Pancreas (tissue), 10 donors: ENCODE data around the gene ABCB8. TPM values are rescaled to one million over a fixed set of nuclear protein-coding genes. Genes with fewer than 3 reads are reported as not detected.

Experiments
- ATAC-seq, 4 donors: fragments of 200-7000 bp; cut with Tn5 transposase; one replicate each; pipeline versions ENCODE4 v1.8.0 to v1.9.1; 2020; ENCODE audit warnings: mild to moderate bottlenecking in 4 of 4, moderate library complexity in 4 of 4
- DNase-seq, 6 donors: peaks; one replicate each; pipeline ENCODE4 v3.0.0-alpha.2; 2020
- FAIRE-seq: peaks from 2 replicates; lab custom pipeline; 2012; peaks lifted over from hg19 to GRCh38; lab: Jason Lieb, UNC
- H3K27ac ChIP-seq, 4 donors: fragments of 200-600 bp; sonication (generic); 1 replicate in 3 of 4; 2 replicates in 1 of 4; pipeline versions ENCODE4 v1.5.0 to v1.8.0; 2020
- H3K27me3 ChIP-seq, 4 donors: fragments of 200-600 bp; one replicate each; pipeline ENCODE4 v1.8.0; 2021
- H3K36me3 ChIP-seq, 3 donors: fragments of 200-600 bp; sonication (generic) in 1 of 3; one replicate each; pipeline versions ENCODE4 v1.5.0 to v1.8.0; 2020 to 2021
- H3K4me1 ChIP-seq, 3 donors: fragments of 200-600 bp; one replicate each; pipeline ENCODE4 v1.8.0; 2021
- H3K4me3 ChIP-seq, 4 donors: fragments of 200-600 bp; sonication (generic) in 2 of 4; one replicate each; pipeline versions ENCODE4 v1.5.0 to v1.8.0; 2020 to 2021
- H3K9me3 ChIP-seq, 4 donors: fragments of 200-600 bp; one replicate each; pipeline ENCODE4 v1.8.0; 2021
- WGBS, 2 donors: extraction: QIAGEN DNeasy Blood & Tissue Kit; methylation state at CpG; one replicate each; pipeline ENCODE4 v1.1.7; 2013; 5-methylcytosine and 5-hydroxymethylcytosine counted together
- intact Hi-C, 3 donors: fragments of 100-400 bp; cut with DNase I; formaldehyde crosslinking; loops; one replicate each; pipeline versions ENCODE4 v1.11.1 to v1.14.2; 2022
- polyA plus RNA-seq, 2 donors: library from polyadenylated mRNA; stranded (reverse); fragments of 200-250 nt; gene quantifications; one replicate each; pipeline ENCODE4 v1.2.3, GENCODE V29; 2013
- total RNA-seq, 6 donors: library from RNA; stranded (reverse); fragmentation: NEBNext Ultra II Directional in 4 of 6; extraction: Animal tissue kit (Norgen Biotek cat#: 25700) in 4 of 6; gene quantifications; one replicate each; pipeline versions ENCODE4 v1.2.1 to v1.2.4, GENCODE V29; 2021 to 2023
- TF ChIP-seq, protein P1 (sequence below), 4 donors: fragments of 200-600 bp; sonication (generic) in 3 of 4; IDR thresholded peaks; one replicate each; pipeline versions ENCODE4 v1.5.0 to v1.8.0; 2021; ENCODE audit warnings: antibody characterized with exemption in 4 of 4
- donor health status: healthy with polysubstance abuse.
- donor health status: DM: no; HTN: no; CAD: no; lungs with moderate emphysema.
- donor health status: DM: no; HTN: no; CAD: no.
- donor health status: control.
- donor health status: control.
- donor health status: Bipolar disorder and iron deficiency.
- donor health status: DM: yes; HTN: yes; CAD: no.
- donor health status: DM: no; HTN: no; CAD: no.
- donor health status: DM: no; HTN: no; CAD: no.
- donor health status: DM: yes; HTN: yes; CAD: no.

Gene ABCB8
- total and polyA plus RNA-seq, 8 donors, result 6.1 to 29.0 (median 12.7) TPM

DNA sequence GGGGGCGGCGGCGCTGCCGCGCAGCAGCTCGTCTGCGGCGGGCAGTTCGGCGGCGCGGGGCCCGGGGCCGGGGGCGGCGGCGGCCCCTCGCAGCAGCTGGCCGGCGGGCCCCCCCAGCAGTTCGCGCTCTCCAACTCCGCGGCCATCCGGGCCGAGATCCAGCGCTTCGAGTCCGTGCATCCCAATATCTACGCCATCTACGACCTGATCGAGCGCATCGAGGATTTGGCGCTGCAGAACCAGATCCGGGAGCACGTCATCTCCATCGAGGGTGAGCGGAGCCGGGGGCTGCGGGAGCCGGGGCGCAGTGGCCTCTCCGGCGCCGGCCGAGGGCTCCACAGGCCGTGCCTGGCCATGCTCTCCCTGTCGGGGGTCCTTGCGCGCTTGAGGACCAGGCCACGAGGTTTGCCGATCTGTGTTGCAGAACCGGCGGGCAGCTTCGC lies 58.6 kb downstream of the ABCB8 start:
- whole genome bisulfite sequencing, 2 donors, result 0% methylated on average over 43 to 54 of the region's 56 CpGs
- Histone ChIP-seq H3K36me3 (no peaks in the 10 kb centered on the region), H3K9me3 (no peaks in the 10 kb centered on the region), H3K27me3 (no peaks in the 10 kb centered on the region), H3K4me3 (peak overlapping the region; percentile 74 to 79 (median 76)), H3K27ac (peak overlapping the region; percentile 76 to 85 (median 81)), H3K4me1 (peaks cover 23 to 42% (median 25%) of the 10 kb centered on the region in 3 donors)
- peak in 3 of 6 donors; percentile 51 to 73 (median 61) for DNase-seq
- ATAC-seq, result no peak
- FAIRE-seq, result no peak
- TF ChIP-seq, protein P1, sequence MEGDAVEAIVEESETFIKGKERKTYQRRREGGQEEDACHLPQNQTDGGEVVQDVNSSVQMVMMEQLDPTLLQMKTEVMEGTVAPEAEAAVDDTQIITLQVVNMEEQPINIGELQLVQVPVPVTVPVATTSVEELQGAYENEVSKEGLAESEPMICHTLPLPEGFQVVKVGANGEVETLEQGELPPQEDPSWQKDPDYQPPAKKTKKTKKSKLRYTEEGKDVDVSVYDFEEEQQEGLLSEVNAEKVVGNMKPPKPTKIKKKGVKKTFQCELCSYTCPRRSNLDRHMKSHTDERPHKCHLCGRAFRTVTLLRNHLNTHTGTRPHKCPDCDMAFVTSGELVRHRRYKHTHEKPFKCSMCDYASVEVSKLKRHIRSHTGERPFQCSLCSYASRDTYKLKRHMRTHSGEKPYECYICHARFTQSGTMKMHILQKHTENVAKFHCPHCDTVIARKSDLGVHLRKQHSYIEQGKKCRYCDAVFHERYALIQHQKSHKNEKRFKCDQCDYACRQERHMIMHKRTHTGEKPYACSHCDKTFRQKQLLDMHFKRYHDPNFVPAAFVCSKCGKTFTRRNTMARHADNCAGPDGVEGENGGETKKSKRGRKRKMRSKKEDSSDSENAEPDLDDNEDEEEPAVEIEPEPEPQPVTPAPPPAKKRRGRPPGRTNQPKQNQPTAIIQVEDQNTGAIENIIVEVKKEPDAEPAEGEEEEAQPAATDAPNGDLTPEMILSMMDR (IDR thresholded peaks at IDR 0.05), result no peak
- intact Hi-C loops, result no loop called here

DNA sequence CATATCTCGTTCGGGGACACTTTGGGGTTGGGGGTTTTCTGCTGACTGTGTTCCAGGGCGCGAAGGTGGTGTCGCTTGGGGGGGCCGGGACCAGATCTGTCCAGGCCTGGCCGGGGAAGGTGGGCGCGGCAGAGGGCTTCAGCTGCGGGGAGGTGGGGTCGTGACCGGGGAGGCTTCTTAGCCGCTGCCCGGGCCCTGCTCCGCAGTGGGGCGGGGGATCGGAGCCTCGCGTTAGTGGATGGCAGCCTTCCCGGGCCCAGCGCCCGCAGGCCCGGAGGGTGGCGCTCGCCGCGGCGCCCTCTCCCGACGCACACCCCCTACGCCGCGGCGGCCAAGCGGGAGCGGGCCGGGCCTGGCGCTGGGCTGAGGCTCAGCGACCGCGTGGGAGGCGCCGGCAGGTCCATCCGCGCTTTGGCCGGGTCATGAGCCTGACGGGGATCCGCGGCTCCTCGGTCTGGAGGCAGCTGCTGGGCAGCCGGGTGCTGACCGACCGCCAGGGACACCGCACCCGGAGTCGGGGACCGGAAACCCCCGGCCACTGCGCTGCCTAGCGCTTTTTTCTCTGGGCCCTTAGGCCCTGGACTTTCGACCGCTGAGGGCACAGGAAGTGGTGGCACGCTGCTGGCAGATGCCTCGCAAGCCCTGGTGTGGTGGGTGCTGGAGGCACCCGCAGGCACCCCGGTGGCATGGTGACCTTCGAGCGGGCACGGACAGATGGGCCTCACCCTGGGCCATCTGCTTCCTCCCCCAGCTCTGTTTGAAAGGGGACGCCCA lies 59.2 kb downstream of the ABCB8 start:
- ATAC-seq, result peak; percentile 48 to 61 (median 54)
- no peaks in the 10 kb centered on the region for H3K9me3 ChIP-seq
- no peaks in the 10 kb centered on the region for H3K36me3 ChIP-seq
- TF ChIP-seq, protein P1 (IDR thresholded peaks at IDR 0.05), result peak in 3 of 4 donors; percentile 14 to 35 (median 25)
- peak overlapping the region; percentile 74 to 79 (median 76) for H3K4me3 ChIP-seq
- peak; percentile 65 to 91 (median 82) for DNase-seq
- intact Hi-C loops, result no loop called here
- WGBS, 2 donors, result 1% methylated on average over 59 to 70 of the region's 70 CpGs
- H3K27ac ChIP-seq, result peak overlapping the region; percentile 76 to 85 (median 81)
- FAIRE-seq, result no peak
- no peaks in the 10 kb centered on the region for H3K27me3 ChIP-seq
- peaks cover 17 to 36% (median 19%) of the 10 kb centered on the region in 3 donors for H3K4me1 ChIP-seq

DNA sequence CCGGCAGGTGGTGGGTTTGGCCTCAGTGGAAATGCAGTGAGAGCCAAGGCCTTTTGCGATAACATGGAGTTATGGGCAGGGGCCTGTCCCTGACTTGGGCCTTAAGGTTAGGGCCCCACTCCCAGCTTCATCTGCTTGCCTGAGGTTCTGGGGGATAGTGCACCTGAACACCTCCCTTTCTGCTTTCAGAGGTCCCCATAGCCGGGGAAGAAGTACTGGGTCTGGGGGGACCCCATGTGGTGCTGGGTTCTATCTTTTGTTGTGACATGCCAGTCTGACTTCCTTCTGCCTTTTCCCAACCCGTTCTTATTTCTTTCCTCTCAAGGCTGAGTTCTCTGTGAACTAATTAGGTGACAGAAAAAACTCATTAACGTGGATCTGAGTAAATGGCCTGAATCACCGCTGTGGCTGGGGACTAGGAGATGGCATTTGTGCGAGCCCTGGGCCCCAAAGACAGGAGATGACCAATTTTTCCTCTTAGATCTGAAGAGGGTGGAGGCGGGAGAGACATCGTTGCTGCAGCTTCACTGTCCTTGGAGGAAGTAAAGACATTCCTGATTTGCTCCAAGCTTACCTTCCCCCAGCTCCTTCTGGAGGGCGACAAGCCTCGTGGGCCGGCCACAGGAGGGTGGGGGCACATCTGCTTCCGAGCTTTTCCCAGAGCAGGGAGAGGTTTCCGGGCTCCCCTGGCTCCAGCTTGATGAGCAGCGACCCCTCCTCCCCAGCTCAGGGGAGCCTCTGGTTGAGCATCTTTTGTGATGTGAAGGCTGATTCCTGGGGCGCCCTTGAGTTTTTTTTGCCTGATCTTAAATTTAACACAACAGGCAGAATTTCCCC lies 60.0 kb downstream of the ABCB8 start:
- Histone ChIP-seq H3K4me1 (peaks cover 16 to 33% (median 19%) of the 10 kb centered on the region in 3 donors), H3K9me3 (no peaks in the 10 kb centered on the region), H3K4me3 (peak overlapping the region; percentile 74 to 79 (median 76)), H3K36me3 (no peaks in the 10 kb centered on the region), H3K27ac (peak overlapping the region; percentile 76 to 85 (median 81)), H3K27me3 (no peaks in the 10 kb centered on the region)
- TF ChIP-seq, protein P1 (IDR thresholded peaks at IDR 0.05), result no peak
- peak in 1 of 6 donors; percentile 40 for DNase-seq
- no peak for ATAC-seq
- no peak for FAIRE-seq
- intact Hi-C loops, result no loop called here
- WGBS, 2 donors, result 31 to 34% methylated on average over 16 of the region's 16 CpGs

DNA sequence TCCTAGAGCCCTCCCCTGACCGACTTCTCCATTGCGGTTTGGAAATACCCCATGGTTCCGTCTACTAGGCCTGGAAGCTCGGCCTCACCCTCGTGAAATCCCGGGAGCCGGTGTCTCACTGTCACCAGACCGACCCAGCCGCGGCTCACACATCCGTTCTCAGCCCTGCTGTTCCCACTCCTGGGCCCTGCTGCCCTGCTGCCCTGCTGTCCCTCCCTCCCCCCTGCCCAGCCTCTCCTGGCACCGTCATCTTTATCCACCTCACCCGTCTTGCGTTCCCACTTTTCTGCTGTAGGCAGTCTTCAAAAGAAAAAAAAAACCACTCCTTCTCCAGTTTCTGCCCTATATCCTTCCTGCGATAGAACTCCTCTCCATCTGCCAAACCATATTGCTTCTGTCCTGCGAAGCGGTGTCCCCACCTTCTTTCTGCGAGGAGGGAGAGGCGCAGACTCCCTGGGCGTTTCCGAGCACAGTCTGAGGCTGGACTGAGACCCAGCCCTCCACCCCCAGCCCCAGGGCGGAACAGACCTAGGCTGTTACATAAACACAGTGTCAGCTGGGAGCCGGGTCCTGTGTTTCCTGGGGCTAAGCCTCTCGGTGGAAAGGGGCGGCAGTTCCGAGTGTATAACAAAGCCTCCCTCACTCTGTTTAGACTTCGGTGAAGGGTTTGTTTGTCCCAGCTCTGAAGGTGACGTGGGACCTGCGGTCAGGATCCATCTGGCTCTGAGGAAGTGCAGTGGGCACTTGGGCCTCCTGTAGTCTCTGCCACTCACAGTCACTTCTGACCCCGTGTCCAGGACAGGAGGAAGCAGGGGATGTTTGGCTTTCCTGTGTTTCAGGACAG lies 60.8 kb downstream of the ABCB8 start:
- intact Hi-C loops, result no loop called here
- TF ChIP-seq, protein P1 (IDR thresholded peaks at IDR 0.05), result no peak
- WGBS, 2 donors, result 26 to 31% methylated on average over 30 of the region's 30 CpGs
- FAIRE-seq (no peak), ATAC-seq (peak; percentile 41 to 55 (median 51)), DNase-seq (peak; percentile 72 to 89 (median 80))
- H3K27me3 ChIP-seq, result no peaks in the 10 kb centered on the region
- H3K9me3 ChIP-seq, result no peaks in the 10 kb centered on the region
- peak overlapping the region; percentile 76 to 85 (median 81) for H3K27ac ChIP-seq
- peaks cover 14 to 27% (median 14%) of the 10 kb centered on the region in 3 donors for H3K4me1 ChIP-seq
- no peaks in the 10 kb centered on the region for H3K36me3 ChIP-seq
- peak overlapping the region in 3 of 4 donors; percentile 74 to 79 (median 77) for H3K4me3 ChIP-seq
